Hepatocyte (in vitro differentiated cells): ENCODE data around the gene FIGNL1.

Experiments
- EZH2 ChIP-seq: fragments of 200-600 bp; sonication (generic); IDR thresholded peaks from 2 replicates; pipeline ENCODE4 v1.6.1; 2016; ENCODE audit warnings: antibody characterized with exemption, mild to moderate bottlenecking, borderline replicate concordance
- TF ChIP-seq, protein P1 (sequence below): fragments of 200-600 bp; sonication (generic); IDR thresholded peaks from 2 replicates; pipeline ENCODE4 v1.5.1; 2016; ENCODE audit warnings: antibody characterized with exemption, mild to moderate bottlenecking; ENCODE audit not compliant: poor library complexity

- TF ChIP-seq, protein P1, sequence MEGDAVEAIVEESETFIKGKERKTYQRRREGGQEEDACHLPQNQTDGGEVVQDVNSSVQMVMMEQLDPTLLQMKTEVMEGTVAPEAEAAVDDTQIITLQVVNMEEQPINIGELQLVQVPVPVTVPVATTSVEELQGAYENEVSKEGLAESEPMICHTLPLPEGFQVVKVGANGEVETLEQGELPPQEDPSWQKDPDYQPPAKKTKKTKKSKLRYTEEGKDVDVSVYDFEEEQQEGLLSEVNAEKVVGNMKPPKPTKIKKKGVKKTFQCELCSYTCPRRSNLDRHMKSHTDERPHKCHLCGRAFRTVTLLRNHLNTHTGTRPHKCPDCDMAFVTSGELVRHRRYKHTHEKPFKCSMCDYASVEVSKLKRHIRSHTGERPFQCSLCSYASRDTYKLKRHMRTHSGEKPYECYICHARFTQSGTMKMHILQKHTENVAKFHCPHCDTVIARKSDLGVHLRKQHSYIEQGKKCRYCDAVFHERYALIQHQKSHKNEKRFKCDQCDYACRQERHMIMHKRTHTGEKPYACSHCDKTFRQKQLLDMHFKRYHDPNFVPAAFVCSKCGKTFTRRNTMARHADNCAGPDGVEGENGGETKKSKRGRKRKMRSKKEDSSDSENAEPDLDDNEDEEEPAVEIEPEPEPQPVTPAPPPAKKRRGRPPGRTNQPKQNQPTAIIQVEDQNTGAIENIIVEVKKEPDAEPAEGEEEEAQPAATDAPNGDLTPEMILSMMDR: no peak
- no peak for TF ChIP-seq EZH2
Measured at GRCh38 chr7:50462361-50462760, 12.2 kb upstream of the FIGNL1 start.
